NCI-H2171 treated with DMSO at 0.1 percent for 48 hours (cell line): ENCODE measurements around the gene GUCY2D.
"Not testable (repeated sequence)": the region's sequence is repeated elsewhere in the genome, so short reads cannot be mapped to it uniquely, and the experiment has no call there.

Experiments
- DNase-seq: peaks from one replicate; lab custom pipeline; 2025; lab: John Stamatoyannopoulos, UW

GUCY2D gene

GRCh38 chr17:8046929-8047768 lies 44.7 kb downstream of the GUCY2D start:
- no peak for DNase-seq

GRCh38 chr17:8047769-8048110 lies 45.3 kb downstream of the GUCY2D start:
- no peak for DNase-seq

GRCh38 chr17:8048236-8048635 lies 45.8 kb downstream of the GUCY2D start:
- no peak for DNase-seq

- no peak for DNase-seq
These were observed 46.3 kb downstream of the GUCY2D start for GRCh38 chr17:8048736-8049135.

- no peak for DNase-seq
These were observed 49.4 kb downstream of the GUCY2D start for GRCh38 chr17:8051831-8052230.

GRCh38 chr17:8052256-8053252 lies 50.1 kb downstream of the GUCY2D start:
- DNase-seq = no peak

- no peak for DNase-seq
These were observed 51.2 kb downstream of the GUCY2D start for GRCh38 chr17:8053600-8053999.

GRCh38 chr17:8055851-8056231 lies 53.4 kb downstream of the GUCY2D start:
- DNase-seq = no peak

- DNase-seq = no peak
These were observed 54.0 kb downstream of the GUCY2D start for GRCh38 chr17:8056232-8056975.

GRCh38 chr17:8056976-8057625 lies 54.7 kb downstream of the GUCY2D start:
- no peak for DNase-seq

GRCh38 chr17:8057691-8058114 lies 55.3 kb downstream of the GUCY2D start:
- DNase-seq = peak; percentile 91

- no peak for DNase-seq
These were observed 56.7 kb downstream of the GUCY2D start for GRCh38 chr17:8059131-8059530.

GRCh38 chr17:8060274-8060673 lies 57.9 kb downstream of the GUCY2D start:
- DNase-seq = peak; percentile 70

GRCh38 chr17:8061851-8062250 lies 59.4 kb downstream of the GUCY2D start:
- not testable (repeated sequence) for DNase-seq

- no peak for DNase-seq
These were observed 60.0 kb downstream of the GUCY2D start for GRCh38 chr17:8062435-8062806.

- DNase-seq = no peak
These were observed 60.5 kb downstream of the GUCY2D start for GRCh38 chr17:8062807-8063483.

- DNase-seq = no peak
These were observed 61.5 kb downstream of the GUCY2D start for GRCh38 chr17:8063761-8064534.

- DNase-seq = no peak
These were observed 62.2 kb downstream of the GUCY2D start for GRCh38 chr17:8064561-8065019.

GRCh38 chr17:8066841-8067775 lies 64.7 kb downstream of the GUCY2D start:
- no peak for DNase-seq
